Measurements from ENCODE around the gene PTPRN2. TPM values are rescaled to one million over a fixed set of nuclear protein-coding genes. Genes with fewer than 3 reads are reported as not detected.

PTPRN2 gene
- total RNA-seq, 1 experiment from 2014 or later, result 1.1 TPM

DNA sequence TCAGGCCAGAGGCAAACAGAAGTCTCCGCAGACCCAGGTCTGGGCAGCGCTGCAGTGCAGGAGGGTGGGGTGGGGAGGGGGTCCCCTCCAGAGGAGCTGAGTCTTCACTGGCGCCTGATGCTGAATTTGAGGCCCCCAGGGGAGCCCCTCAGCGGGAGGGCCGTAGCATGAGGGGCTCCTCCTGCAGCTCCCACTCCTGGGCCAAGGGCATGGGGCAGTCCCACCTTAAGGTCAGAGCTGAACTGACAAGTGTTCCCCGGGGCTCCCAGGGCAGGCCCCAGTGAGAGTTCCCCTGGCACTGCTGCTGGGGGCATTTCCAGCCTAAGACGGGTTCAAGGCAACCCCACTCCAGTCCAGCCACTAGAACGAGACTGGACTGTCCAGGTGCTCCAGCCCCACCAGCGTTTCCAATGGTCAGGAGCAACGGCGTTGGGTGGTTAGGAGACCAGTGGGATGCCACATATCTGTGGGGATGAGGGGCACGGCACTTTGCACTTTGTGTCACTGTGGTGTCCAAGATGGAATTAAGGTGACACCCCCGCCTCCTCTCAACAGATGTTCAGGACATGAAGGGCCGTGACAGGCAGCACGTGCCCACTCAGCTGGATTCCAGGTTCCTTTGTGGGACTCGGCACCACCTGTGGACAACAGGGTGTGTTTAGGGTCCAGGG, 139.1 kb downstream of the PTPRN2 start:
- BruUV-seq (replicated peaks), result no TSS peak
- in situ Hi-C loops (cut with HindIII; ENCODE audit: low pct_unique_long_range_greater_than_20kb, low sequenced_read_pairs) (no loop called here), intact Hi-C loops (cut with micrococcal nuclease; ENCODE audit: unreplicated experiment) (no loop called here)
- ChIA-PET CTCF (no interaction called here), POLR2A (no interaction called here)
- Histone ChIP-seq H3K36me3 (ENCODE audit: control insufficient read depth, insufficient read depth, low read length) (no peaks in the 10 kb centered on the region), H3K27ac (ENCODE audit: low read length) (no peak overlapping the region), H3K4me1 (ENCODE audit: control insufficient read depth, insufficient read depth, low read length) (no peaks in the 10 kb centered on the region), H3K9me3 (ENCODE audit: control insufficient read depth, insufficient read depth, low read depth, low read length) (no peaks in the 10 kb centered on the region), H3K27me3 (ENCODE audit: control insufficient read depth, insufficient read depth, low read length) (no peaks in the 10 kb centered on the region), H3K4me3 (ENCODE audit: low read depth in 2 of 2, low read length in 2 of 2) (no peak overlapping the region)
- ATAC-seq (no peak), DNase-seq (ENCODE audit: low read depth, low spot score) (no peak)
- TF ChIP-seq POLR2AphosphoS5 (IDR thresholded peaks at IDR 0.05; ENCODE audit: low read depth, low read length) (no peak), SIN3A (IDR thresholded peaks at IDR 0.05; ENCODE audit: borderline replicate concordance, insufficient read depth, low read depth, low read length) (no peak), REST (IDR thresholded peaks at IDR 0.05; ENCODE audit: insufficient read depth in 1 of 2, low read depth in 2 of 2, low read length in 1 of 2) (no peak)

- H3K4me1 ChIP-seq (ENCODE audit: control insufficient read depth, insufficient read depth, low read length), result no peaks in the 10 kb centered on the region
- TF ChIP-seq SIN3A (IDR thresholded peaks at IDR 0.05; ENCODE audit: borderline replicate concordance, insufficient read depth, low read depth, low read length), result no peak
- TF ChIP-seq, protein P1, sequence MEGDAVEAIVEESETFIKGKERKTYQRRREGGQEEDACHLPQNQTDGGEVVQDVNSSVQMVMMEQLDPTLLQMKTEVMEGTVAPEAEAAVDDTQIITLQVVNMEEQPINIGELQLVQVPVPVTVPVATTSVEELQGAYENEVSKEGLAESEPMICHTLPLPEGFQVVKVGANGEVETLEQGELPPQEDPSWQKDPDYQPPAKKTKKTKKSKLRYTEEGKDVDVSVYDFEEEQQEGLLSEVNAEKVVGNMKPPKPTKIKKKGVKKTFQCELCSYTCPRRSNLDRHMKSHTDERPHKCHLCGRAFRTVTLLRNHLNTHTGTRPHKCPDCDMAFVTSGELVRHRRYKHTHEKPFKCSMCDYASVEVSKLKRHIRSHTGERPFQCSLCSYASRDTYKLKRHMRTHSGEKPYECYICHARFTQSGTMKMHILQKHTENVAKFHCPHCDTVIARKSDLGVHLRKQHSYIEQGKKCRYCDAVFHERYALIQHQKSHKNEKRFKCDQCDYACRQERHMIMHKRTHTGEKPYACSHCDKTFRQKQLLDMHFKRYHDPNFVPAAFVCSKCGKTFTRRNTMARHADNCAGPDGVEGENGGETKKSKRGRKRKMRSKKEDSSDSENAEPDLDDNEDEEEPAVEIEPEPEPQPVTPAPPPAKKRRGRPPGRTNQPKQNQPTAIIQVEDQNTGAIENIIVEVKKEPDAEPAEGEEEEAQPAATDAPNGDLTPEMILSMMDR (IDR thresholded peaks at IDR 0.05), result no peak
- TF ChIP-seq POLR2AphosphoS5 (IDR thresholded peaks at IDR 0.05; ENCODE audit: low read depth, low read length), result no peak
- TF ChIP-seq TCF7L2 (IDR thresholded peaks at IDR 0.05; ENCODE audit: low read depth, low read length), result no peak
- TF ChIP-seq REST (IDR thresholded peaks at IDR 0.05; ENCODE audit: insufficient read depth in 1 of 2, low read depth in 2 of 2, low read length in 1 of 2), result no peak
- H3K9me3 ChIP-seq (ENCODE audit: control insufficient read depth, insufficient read depth, low read depth, low read length), result no peaks in the 10 kb centered on the region
- intact Hi-C loops (cut with micrococcal nuclease; ENCODE audit: unreplicated experiment) (no loop called here), in situ Hi-C loops (cut with HindIII; ENCODE audit: low pct_unique_long_range_greater_than_20kb, low sequenced_read_pairs) (no loop called here)
- H3K36me3 ChIP-seq (ENCODE audit: control insufficient read depth, insufficient read depth, low read length), result no peaks in the 10 kb centered on the region
- CTCF ChIA-PET, result no interaction called here
- H3K27ac ChIP-seq (ENCODE audit: low read length), result no peak overlapping the region
- no peak overlapping the region for H3K4me3 ChIP-seq (ENCODE audit: low read depth in 2 of 2, low read length in 2 of 2)
- no peak for ATAC-seq
- H3K27me3 ChIP-seq (ENCODE audit: control insufficient read depth, insufficient read depth, low read length), result no peaks in the 10 kb centered on the region
- no peak for DNase-seq (ENCODE audit: low read depth, low spot score)
- POLR2A ChIA-PET, result no interaction called here
- BruUV-seq (replicated peaks), result no TSS peak
These were observed 140.0 kb downstream of the PTPRN2 start for GRCh38 chr7:158447506-158448171.
